Stimulated activated CD4-positive, alpha-beta T cell treated with anti-CD3 and anti-CD28 coated beads, Interleukin-4, amount 100 ng/mL, for 4 hours (primary cell): ENCODE data around the gene ZMYND15.

Experiments used
- DNase-seq, 2 experiments: peaks; one replicate each; pipeline ENCODE4 v3.0.0-alpha.2; 2020

The ZMYND15 gene

GRCh38 chr17:4788159-4788806, 48.6 kb downstream of the ZMYND15 start:
- no peak for DNase-seq

- DNase-seq = no peak
Observed at GRCh38 chr17:4788807-4789700, 49.4 kb downstream of the ZMYND15 start, which contains the start of gene GLTPD2. TSS of gene GLTPD2 (plus strand) at chr17:4788964. CDS start at chr17:4789012, 48 bp downstream.

GRCh38 chr17:4789701-4789950, 50.0 kb downstream of the ZMYND15 start:
- no peak for DNase-seq

- peak; percentile 74 to 79 for DNase-seq
Observed at GRCh38 chr17:4789951-4790704, 50.5 kb downstream of the ZMYND15 start.

- DNase-seq = no peak
Observed at GRCh38 chr17:4790705-4791088, 51.1 kb downstream of the ZMYND15 start.

- DNase-seq = no peak
Observed at GRCh38 chr17:4795168-4795567, 55.5 kb downstream of the ZMYND15 start.
